Spleen (tissue), 11 donors: Measurements from ENCODE around the gene ZKSCAN5. TPM values are rescaled to one million over a fixed set of nuclear protein-coding genes. Genes with fewer than 3 reads are reported as not detected.
A peak's percentile ranks its signal among the peaks of the same experiment; 100 is the strongest.

ENCODE experiments used
- DNase-seq: peaks from one replicate; pipeline ENCODE4 v3.0.0-alpha.2; 2020
- H3K27ac ChIP-seq, 8 donors: fragments of 200-600 bp; sonication (generic) in 7 of 8; 1 replicate in 4 of 8; 2 replicates in 4 of 8; pipeline versions ENCODE4 v1.5.0 to v1.8.0; 2016 to 2021; ENCODE audit warnings: inconsistent platforms in 4 of 8, mild to moderate bottlenecking in 4 of 8, moderate library complexity in 1 of 8
- H3K27me3 ChIP-seq, 7 donors: fragments of 200-600 bp; sonication (generic) in 6 of 7; replicated peaks in 1 of 7; 1 replicate in 4 of 7; 2 replicates in 3 of 7; pipeline versions ENCODE4 v1.5.0 to v1.8.0; 2016 to 2021; ENCODE audit warnings: inconsistent platforms in 3 of 7, mild to moderate bottlenecking in 1 of 7
- H3K36me3 ChIP-seq, 6 donors: fragments of 200-600 bp; sonication (generic) in 5 of 6; 1 replicate in 4 of 6; 2 replicates in 2 of 6; pipeline versions ENCODE4 v1.5.0 to v1.8.0; 2016 to 2021; ENCODE audit warnings: inconsistent platforms in 2 of 6
- H3K4me1 ChIP-seq, 6 donors: fragments of 200-600 bp; sonication (generic) in 5 of 6; 1 replicate in 3 of 6; 2 replicates in 3 of 6; pipeline versions ENCODE4 v1.5.0 to v1.8.0; 2016 to 2021; ENCODE audit warnings: inconsistent platforms in 3 of 6
- H3K4me3 ChIP-seq, 8 donors: fragments of 200-600 bp; sonication (generic) in 7 of 8; 1 replicate in 4 of 8; 2 replicates in 4 of 8; pipeline versions ENCODE4 v1.5.0 to v1.8.0; 2016 to 2021; ENCODE audit warnings: inconsistent platforms in 4 of 8, mild to moderate bottlenecking in 4 of 8, moderate library complexity in 2 of 8
- H3K9me3 ChIP-seq, 8 donors: fragments of 200-600 bp; sonication (generic) in 7 of 8; 1 replicate in 4 of 8; 2 replicates in 4 of 8; pipeline versions ENCODE4 v1.5.0 to v1.8.0; 2016 to 2021; ENCODE audit warnings: inconsistent platforms in 4 of 8
- POLR2A ChIP-seq, 3 donors: fragments of 450-650 bp; IDR thresholded peaks; one replicate each; pipeline ENCODE4 v1.5.1; 2017; ENCODE audit warnings: antibody characterized with exemption in 3 of 3, mild to moderate bottlenecking in 1 of 3
- POLR2AphosphoS5 ChIP-seq, 3 donors: sonication (generic); formaldehyde crosslinking; IDR thresholded peaks; one replicate each; pipeline ENCODE4 v1.5.1; 2017; ENCODE audit warnings: antibody characterized with exemption in 3 of 3
- WGBS, 5 donors: extraction: QIAGEN DNeasy Blood & Tissue Kit in 3 of 5; methylation state at CpG; one replicate each; pipeline versions ENCODE4 v1.1.5 to v1.1.7; 2013 to 2018; 5-methylcytosine and 5-hydroxymethylcytosine counted together
- intact Hi-C: fragments of 100-400 bp; cut with DNase I; formaldehyde crosslinking; loops from one replicate; pipeline ENCODE4 v1.15.0; 2023; ENCODE audit warnings: low total_unique reads
- polyA plus RNA-seq, 3 donors: library from polyadenylated mRNA; stranded (reverse); fragments of 200-250 nt; gene quantifications; one replicate each; pipeline ENCODE4 v1.2.1, GENCODE V29; 2013
- total RNA-seq, 7 donors: library from RNA; depleted of rRNA in 3 of 7; stranded (reverse); fragments of >200 nt in 3 of 7; fragmentation: NEBNext Ultra II Directional in 4 of 7; extraction: Animal tissue kit (Norgen Biotek cat#: 25700) in 4 of 7; gene quantifications; one replicate each; pipeline versions ENCODE4 v1.1.0 to v1.2.1, GENCODE V29; 2016 to 2021
- TF ChIP-seq, protein P1 (sequence below), 11 experiments: fragments of 200-600 bp in 7 of 11; fragments of 450-650 bp in 4 of 11; sonication (generic) in 4 of 11; IDR thresholded peaks in 8 of 11; conservative IDR thresholded peaks in 3 of 11; 1 replicate in 7 of 11; 2 replicates in 4 of 11; pipeline versions ENCODE4 v1.4.0 to v1.8.0; 2016 to 2021; ENCODE audit warnings: antibody characterized with exemption in 11 of 11, inconsistent platforms in 4 of 11, mild to moderate bottlenecking in 1 of 11
- donor health status: healthy with polysubstance abuse.
- donor health status: DM: no; HTN: no; CAD: no; lungs with moderate emphysema.
- donor health status: DM: no; HTN: no; CAD: no.
- donor health status: Bipolar disorder and iron deficiency.
- donor health status: healthy.
- donor health status: DM: no; HTN: no; CAD: no.
- donor health status: DM: yes; HTN: yes; CAD: no.

Gene ZKSCAN5
- total and polyA plus RNA-seq, 10 donors = 2.9 to 12.2 (median 8.5) TPM

DNA sequence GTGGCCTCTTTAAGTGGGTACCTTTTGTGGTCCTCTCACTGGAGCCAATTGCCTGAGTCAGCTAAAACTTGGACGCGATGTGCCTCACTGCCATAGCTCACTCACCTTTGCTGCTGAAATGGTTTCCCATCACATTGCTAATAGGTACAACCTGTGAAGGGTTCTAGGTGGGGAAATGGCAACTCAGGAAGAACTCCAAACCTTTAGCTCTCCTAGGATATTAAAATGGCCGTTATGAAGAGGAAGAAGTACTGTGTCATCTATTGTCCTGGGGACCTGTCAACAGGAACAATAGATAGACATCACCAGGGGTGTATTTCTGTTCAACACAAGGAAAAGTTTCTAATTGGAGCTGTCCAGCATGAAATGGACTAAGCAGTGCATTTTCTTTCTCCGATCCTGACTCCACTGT is 52.7 kb downstream of the ZKSCAN5 start:
- no peak for DNase-seq
- Histone ChIP-seq H3K36me3 (peaks cover 0 to 61% (median 31%) of the 10 kb centered on the region in 6 donors), H3K27ac (peak overlapping the region in 7 of 8 donors; percentile 92 to 100 (median 97)), H3K9me3 (no peaks in the 10 kb centered on the region), H3K27me3 (no peaks in the 10 kb centered on the region), H3K4me3 (peak overlapping the region; percentile 36 to 95 (median 69)), H3K4me1 (peaks cover 20 to 76% (median 58%) of the 10 kb centered on the region in 6 donors)
- intact Hi-C loops = no loop called here
- TF ChIP-seq, protein P1, sequence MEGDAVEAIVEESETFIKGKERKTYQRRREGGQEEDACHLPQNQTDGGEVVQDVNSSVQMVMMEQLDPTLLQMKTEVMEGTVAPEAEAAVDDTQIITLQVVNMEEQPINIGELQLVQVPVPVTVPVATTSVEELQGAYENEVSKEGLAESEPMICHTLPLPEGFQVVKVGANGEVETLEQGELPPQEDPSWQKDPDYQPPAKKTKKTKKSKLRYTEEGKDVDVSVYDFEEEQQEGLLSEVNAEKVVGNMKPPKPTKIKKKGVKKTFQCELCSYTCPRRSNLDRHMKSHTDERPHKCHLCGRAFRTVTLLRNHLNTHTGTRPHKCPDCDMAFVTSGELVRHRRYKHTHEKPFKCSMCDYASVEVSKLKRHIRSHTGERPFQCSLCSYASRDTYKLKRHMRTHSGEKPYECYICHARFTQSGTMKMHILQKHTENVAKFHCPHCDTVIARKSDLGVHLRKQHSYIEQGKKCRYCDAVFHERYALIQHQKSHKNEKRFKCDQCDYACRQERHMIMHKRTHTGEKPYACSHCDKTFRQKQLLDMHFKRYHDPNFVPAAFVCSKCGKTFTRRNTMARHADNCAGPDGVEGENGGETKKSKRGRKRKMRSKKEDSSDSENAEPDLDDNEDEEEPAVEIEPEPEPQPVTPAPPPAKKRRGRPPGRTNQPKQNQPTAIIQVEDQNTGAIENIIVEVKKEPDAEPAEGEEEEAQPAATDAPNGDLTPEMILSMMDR (IDR thresholded peaks at IDR 0.05 in 8 of 11, conservative IDR thresholded peaks at IDR 0.05 in 3 of 11) = no peak
- TF ChIP-seq POLR2AphosphoS5 (IDR thresholded peaks at IDR 0.05) (no peak), POLR2A (IDR thresholded peaks at IDR 0.05) (no peak)
- 64 to 83% (median 75%) methylated on average over 4 of the region's 4 CpGs for WGBS, 5 donors

DNA sequence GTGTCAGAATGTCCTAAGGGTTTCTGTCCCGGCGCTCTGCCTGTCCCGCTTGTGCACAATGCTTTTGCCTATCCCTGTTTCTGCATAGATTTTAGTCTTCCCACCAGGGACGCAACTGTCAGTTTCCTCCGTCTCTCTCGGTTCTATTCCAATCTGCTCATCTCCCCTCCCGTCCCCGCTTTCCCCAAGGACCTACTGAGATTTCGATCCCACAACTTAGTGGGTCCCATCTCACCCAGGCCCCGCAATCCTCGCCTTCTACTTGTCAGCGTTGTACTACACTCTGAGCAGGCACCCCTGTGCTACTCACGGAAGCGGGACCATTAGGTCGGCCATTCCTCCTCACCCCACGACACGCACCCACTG is 53.5 kb downstream of the ZKSCAN5 start:
- Histone ChIP-seq H3K36me3 (peaks cover 0 to 68% (median 38%) of the 10 kb centered on the region in 6 donors), H3K27ac (peak overlapping the region; percentile 92 to 100 (median 98)), H3K9me3 (no peaks in the 10 kb centered on the region), H3K27me3 (no peaks in the 10 kb centered on the region), H3K4me3 (peak overlapping the region; percentile 36 to 95 (median 69)), H3K4me1 (peaks cover 20 to 77% (median 52%) of the 10 kb centered on the region in 6 donors)
- no peak for DNase-seq
- TF ChIP-seq POLR2A (IDR thresholded peaks at IDR 0.05) = no peak
- TF ChIP-seq, protein P1 (IDR thresholded peaks at IDR 0.05 in 8 of 11, conservative IDR thresholded peaks at IDR 0.05 in 3 of 11) = no peak
- no peak for TF ChIP-seq POLR2AphosphoS5 (IDR thresholded peaks at IDR 0.05)
- intact Hi-C loops = no loop called here
- WGBS, 5 donors = 3 to 6% (median 5%) methylated on average over 17 of the region's 17 CpGs

DNA sequence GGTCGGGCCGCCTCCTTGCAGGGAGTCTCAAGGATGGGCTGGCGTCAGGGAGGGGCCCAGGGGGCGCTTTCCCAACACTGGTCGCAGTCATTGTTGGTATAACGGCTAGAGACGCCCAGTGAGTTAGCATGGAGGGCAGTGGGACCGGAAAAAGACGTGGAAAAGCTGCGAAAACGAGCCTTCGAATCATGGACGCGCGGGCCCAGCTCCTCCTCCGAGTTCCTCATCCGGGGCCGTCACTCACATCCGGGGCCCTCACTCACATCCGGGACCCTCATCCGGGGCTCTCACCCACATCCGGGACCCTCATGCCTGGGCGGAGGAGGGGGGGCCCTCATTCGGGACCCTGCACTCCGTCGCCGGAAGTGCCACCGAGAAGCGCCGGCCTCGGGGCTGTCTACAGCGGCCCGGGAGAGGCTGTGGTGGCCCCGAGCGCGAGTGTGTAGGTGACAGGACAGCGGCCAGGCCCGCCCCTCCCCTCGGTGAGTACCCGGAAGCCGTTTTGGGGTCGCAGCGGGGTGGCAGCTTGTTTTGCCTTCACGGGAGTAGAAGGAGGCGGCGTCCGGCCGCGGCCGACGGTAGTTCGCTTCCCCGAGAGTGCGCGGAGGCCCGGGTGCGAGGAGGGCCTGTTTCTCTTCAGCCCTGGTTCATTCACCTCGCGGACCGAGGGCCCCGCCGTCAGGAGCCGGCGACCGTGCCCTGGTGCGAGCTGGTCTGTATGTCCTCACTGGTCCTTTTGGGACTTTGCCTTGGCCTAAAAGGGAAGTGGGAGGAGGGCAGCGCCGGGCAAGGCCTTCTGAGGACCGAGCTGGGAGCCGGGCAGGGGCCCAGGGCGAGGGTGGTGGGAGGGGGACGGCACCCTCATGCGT is 54.1 kb downstream of the ZKSCAN5 start, which contains the start of gene ZNF655:
TSS of gene ZNF655 (plus strand) at position 337 of the 869 bp plus-strand sequence. CDS start 1,918 bp downstream, outside the sequence.
- Histone ChIP-seq H3K27ac (peak within 1 kb of the TSS; percentile 92 to 100 (median 98)), H3K4me1 (peaks cover 20 to 82% (median 52%) of the 10 kb centered on the region in 6 donors), H3K9me3 (no peaks in the 10 kb centered on the region), H3K36me3 (peaks cover 0 to 71% (median 45%) of the 10 kb centered on the region in 6 donors), H3K4me3 (peak within 1 kb of the TSS; percentile 36 to 95 (median 69)), H3K27me3 (no peaks in the 10 kb centered on the region)
- 0 to 1% (median 0%) methylated on average over 14 to 73 of the region's 73 CpGs for WGBS, 5 donors
- peak; percentile 97 for DNase-seq
- TF ChIP-seq POLR2A (IDR thresholded peaks at IDR 0.05) (peak in 1 of 3 donors; percentile 46), POLR2AphosphoS5 (IDR thresholded peaks at IDR 0.05) (peak; percentile 85 to 95 (median 87))
- TF ChIP-seq, protein P1 (IDR thresholded peaks at IDR 0.05 in 8 of 11, conservative IDR thresholded peaks at IDR 0.05 in 3 of 11) = peak in 3 of 11 experiments; percentile 12 to 30 (median 16)
- intact Hi-C loops = no loop called here
